Measurements from ENCODE around the gene LUZP4. TPM values are rescaled to one million over a fixed set of nuclear protein-coding genes. Genes with fewer than 3 reads are reported as not detected.
"Not testable (repeated sequence)": the region's sequence is repeated elsewhere in the genome, so short reads cannot be mapped to it uniquely, and the experiment has no call there.

Gene LUZP4
- total RNA-seq, 2 donors from 2014 or later = not detected

DNA sequence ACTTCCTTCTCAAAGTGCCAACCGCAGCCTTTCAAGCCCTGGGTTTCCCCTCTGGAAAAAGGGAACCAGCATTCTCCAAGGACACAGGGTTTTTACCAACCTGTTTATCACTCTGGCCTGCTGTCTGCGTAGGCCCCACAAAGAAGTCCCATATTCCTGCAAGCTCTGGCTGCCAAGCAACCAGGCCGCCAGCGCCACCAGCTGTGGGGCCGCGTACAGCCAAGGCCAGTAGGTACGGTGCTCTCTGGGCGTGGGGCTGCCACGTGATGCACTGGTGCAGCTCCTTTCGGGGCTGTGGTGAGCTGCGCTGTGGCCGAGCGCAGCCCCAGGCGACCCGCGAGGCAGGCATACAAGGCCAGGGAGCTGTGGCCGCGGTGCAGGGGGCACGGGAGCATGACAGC lies 22.1 kb downstream of the LUZP4 start:
- Mint-ChIP-seq H3K4me1 (ENCODE audit: low read depth in 2 of 2) (no peaks in the 10 kb centered on the region), H3K27ac (no peak overlapping the region), H3K4me3 (no peak overlapping the region), H3K27me3 (peaks cover 0 to 16% of the 10 kb centered on the region in 2 donors), H3K9me3 (no peaks in the 10 kb centered on the region), H3K36me3 (no peaks in the 10 kb centered on the region)
- ATAC-seq (peak in 1 of 2 donors; percentile 52), DNase-seq (ENCODE audit: low spot score) (no peak)

DNA sequence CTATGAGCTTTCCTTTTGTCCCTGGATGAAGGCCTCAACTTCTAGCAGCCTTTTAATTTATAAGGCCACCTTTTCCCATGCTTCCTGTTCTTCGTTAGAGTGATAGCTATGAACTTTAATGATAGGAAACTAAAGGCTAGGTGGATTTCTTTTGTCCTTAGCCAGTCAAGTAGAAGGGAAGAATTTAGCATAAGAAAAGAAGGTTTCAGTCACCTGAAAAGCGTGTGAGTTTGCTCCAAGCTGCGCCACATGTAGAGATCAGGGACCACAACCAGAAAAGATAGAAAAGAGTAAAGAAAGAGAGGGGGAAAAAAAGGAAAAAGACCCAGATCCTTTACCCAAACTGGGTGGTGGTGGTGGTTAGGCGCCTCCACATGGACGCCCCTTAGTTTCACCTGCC lies 28.6 kb downstream of the LUZP4 start:
- peaks cover 0 to 14% of the 10 kb centered on the region in 2 donors for H3K27me3 Mint-ChIP-seq
- H3K4me3 Mint-ChIP-seq = no peak overlapping the region
- ATAC-seq = no peak
- no peaks in the 10 kb centered on the region for H3K4me1 Mint-ChIP-seq (ENCODE audit: low read depth in 2 of 2)
- H3K27ac Mint-ChIP-seq = no peak overlapping the region
- no peak for DNase-seq (ENCODE audit: low spot score)
- no peaks in the 10 kb centered on the region for H3K9me3 Mint-ChIP-seq
- H3K36me3 Mint-ChIP-seq = no peaks in the 10 kb centered on the region

DNA sequence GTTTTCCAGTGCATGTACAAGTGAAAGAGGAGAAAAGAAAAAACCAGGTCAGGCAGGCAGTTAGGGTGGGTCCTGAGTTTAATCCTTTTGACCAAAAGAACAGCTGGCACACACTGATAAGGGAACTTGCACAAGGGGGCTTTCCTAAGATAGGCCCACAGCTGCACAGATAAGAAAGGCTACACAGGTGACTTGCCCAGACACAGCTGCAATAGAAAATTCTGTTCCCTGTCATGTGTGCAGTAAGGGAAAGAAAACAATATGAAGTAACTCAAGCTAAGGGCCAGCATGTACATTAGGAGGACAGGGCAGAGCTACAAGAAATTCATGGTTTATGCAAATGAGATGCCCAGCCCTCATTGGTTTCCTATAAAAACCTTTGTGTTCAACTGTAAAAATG lies 32.9 kb downstream of the LUZP4 start:
- H3K4me3 Mint-ChIP-seq = no peak overlapping the region
- no peak for DNase-seq (ENCODE audit: low spot score)
- no peaks in the 10 kb centered on the region for H3K9me3 Mint-ChIP-seq
- no peak overlapping the region for H3K27ac Mint-ChIP-seq
- ATAC-seq = no peak
- H3K36me3 Mint-ChIP-seq = no peaks in the 10 kb centered on the region
- H3K27me3 Mint-ChIP-seq = peaks cover 0 to 11% of the 10 kb centered on the region in 2 donors
- no peaks in the 10 kb centered on the region for H3K4me1 Mint-ChIP-seq (ENCODE audit: low read depth in 2 of 2)

DNA sequence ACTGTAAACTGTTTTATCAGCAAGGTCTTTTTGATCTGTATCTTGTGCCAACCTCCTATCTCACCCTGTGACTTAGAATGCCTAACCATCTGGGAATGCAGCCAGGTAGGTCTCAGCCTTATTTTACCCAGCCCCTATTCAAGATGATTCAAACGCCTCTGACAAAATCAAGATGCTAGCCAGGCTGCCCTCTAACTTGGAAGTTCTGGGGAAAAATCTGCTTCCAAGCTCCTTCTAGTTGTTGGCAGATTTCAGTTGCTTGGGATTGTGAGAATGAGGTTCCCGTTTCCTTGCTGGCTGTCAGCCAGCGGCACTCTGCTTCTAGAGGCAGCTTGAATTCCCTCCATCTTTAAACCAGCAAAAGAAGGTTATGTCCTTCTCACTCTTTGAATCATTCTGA lies 34.7 kb downstream of the LUZP4 start:
- DNase-seq (ENCODE audit: low spot score) (no peak), ATAC-seq (no peak)
- H3K36me3 Mint-ChIP-seq = no peaks in the 10 kb centered on the region
- no peak overlapping the region for H3K27ac Mint-ChIP-seq
- H3K27me3 Mint-ChIP-seq = peaks cover 0 to 12% of the 10 kb centered on the region in 2 donors
- no peaks in the 10 kb centered on the region for H3K9me3 Mint-ChIP-seq
- no peak overlapping the region for H3K4me3 Mint-ChIP-seq
- H3K4me1 Mint-ChIP-seq (ENCODE audit: low read depth in 2 of 2) = no peaks in the 10 kb centered on the region

DNA sequence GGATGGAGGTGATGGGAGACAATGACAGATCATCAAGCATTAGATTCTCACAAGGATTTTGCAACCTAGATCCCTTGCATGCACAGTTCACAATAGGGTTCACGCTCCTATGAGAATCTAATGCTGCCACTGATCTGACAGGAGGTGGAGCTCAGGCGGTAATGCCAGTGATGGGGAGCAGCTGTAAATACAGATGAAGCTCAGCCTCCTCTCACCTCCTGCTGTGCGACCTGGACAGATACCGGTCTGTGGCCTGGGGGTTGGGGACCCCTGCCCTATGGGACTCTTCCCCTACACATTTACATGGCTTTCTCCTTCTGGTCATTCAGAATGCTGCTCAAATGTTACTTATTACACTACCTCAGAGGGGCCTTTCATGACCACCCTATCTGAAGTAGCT lies 39.8 kb downstream of the LUZP4 start:
- H3K9me3 Mint-ChIP-seq; ATAC-seq; DNase-seq (ENCODE audit: low spot score); H3K4me3 Mint-ChIP-seq; H3K36me3 Mint-ChIP-seq; H3K27ac Mint-ChIP-seq; H3K4me1 Mint-ChIP-seq (ENCODE audit: low read depth in 2 of 2): not testable (repeated sequence)
- peaks cover 0 to 17% of the 10 kb centered on the region in 2 donors for H3K27me3 Mint-ChIP-seq

DNA sequence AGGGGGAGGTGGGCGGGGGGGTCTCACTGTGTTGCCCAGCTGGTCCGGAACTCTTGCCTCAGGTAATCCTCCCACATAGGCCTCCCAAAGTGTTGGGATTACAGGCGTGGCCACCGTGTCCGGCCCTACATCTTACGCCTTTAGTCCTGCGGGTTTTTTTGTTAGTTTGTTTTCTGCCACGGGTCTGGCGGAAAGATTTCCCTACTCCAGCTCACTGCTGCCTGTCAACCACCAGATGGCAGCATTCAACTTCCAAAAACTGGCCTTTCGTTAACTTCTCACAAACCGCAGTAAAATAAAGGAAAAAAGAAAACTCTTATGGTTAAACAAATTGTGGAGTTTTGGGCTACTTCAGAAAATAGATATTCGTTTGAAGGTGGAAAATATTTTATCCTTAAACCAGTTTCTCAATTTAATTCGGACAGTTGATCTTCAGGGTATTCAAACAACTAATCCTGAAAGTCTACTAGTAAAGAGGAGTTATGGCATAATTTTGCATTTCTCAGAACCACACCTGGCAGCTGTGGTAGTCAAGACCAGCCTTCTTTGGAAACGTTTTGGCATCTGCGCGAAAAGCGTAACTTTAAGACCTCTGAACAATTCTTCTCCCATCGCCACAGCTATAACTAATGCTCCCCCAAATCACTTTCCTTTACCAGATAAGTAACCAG lies 41.1 kb downstream of the LUZP4 start:
- Mint-ChIP-seq H3K36me3 (no peaks in the 10 kb centered on the region), H3K27ac (no peak overlapping the region), H3K27me3 (peaks cover 0 to 19% of the 10 kb centered on the region in 2 donors), H3K4me3 (no peak overlapping the region), H3K4me1 (ENCODE audit: low read depth in 2 of 2) (peaks cover 3 to 4% of the 10 kb centered on the region in 2 donors), H3K9me3 (no peaks in the 10 kb centered on the region)
- peak in 1 of 2 donors; percentile 53 for ATAC-seq
- DNase-seq (ENCODE audit: low spot score) = no peak

GRCh38 chrX:115332832-115333231 lies 43.3 kb downstream of the LUZP4 start:
- ATAC-seq (no peak), DNase-seq (ENCODE audit: low spot score) (no peak)
- Mint-ChIP-seq H3K27ac (no peak overlapping the region), H3K27me3 (peaks cover 0 to 22% of the 10 kb centered on the region in 2 donors), H3K4me1 (ENCODE audit: low read depth in 2 of 2) (peaks cover 3 to 4% of the 10 kb centered on the region in 2 donors), H3K9me3 (no peaks in the 10 kb centered on the region), H3K4me3 (no peak overlapping the region), H3K36me3 (no peaks in the 10 kb centered on the region)

GRCh38 chrX:115333446-115333845 lies 43.9 kb downstream of the LUZP4 start:
- Mint-ChIP-seq H3K27me3 (peaks cover 0 to 19% of the 10 kb centered on the region in 2 donors), H3K9me3 (no peaks in the 10 kb centered on the region), H3K4me3 (no peak overlapping the region), H3K27ac (no peak overlapping the region), H3K36me3 (no peaks in the 10 kb centered on the region), H3K4me1 (ENCODE audit: low read depth in 2 of 2) (peaks cover 3 to 4% of the 10 kb centered on the region in 2 donors)
- DNase-seq (ENCODE audit: low spot score) = no peak
- ATAC-seq = no peak

DNA sequence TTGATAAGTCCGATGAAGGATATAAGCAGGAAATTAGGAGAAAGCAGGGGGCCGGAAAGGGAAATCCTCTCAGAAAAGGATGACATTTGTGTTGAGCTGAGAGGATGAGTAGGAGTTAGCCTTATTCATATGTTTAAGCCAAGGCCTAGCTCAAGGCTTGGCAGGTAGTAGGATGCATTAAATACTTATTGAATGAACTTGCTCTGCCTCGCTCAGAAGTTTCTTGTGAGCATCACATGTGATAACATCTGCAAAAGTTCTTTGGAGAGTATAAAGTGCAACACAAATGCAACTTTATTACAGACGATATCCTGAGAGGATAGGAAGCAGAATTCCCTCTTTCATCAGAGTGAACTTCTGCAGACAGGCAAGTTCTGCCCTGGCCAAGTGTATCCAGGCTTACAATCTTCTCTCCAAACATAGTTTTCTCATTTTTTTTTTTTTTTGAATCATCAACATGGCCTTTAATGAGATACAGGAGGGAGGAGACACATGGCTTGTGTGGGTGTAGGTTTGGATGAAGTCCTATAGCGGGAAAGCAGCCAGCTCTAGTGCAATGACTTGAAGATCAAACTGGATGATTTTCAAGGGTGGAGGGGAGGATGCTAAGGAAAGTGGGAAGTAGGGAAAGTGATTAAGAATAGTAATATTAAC lies 48.1 kb downstream of the LUZP4 start:
- Mint-ChIP-seq H3K9me3 (no peaks in the 10 kb centered on the region), H3K36me3 (no peaks in the 10 kb centered on the region), H3K27ac (no peak overlapping the region), H3K4me3 (no peak overlapping the region), H3K27me3 (peaks cover 0 to 17% of the 10 kb centered on the region in 2 donors), H3K4me1 (ENCODE audit: low read depth in 2 of 2) (peaks cover 0 to 4% of the 10 kb centered on the region in 2 donors)
- ATAC-seq (no peak), DNase-seq (ENCODE audit: low spot score) (no peak)

DNA sequence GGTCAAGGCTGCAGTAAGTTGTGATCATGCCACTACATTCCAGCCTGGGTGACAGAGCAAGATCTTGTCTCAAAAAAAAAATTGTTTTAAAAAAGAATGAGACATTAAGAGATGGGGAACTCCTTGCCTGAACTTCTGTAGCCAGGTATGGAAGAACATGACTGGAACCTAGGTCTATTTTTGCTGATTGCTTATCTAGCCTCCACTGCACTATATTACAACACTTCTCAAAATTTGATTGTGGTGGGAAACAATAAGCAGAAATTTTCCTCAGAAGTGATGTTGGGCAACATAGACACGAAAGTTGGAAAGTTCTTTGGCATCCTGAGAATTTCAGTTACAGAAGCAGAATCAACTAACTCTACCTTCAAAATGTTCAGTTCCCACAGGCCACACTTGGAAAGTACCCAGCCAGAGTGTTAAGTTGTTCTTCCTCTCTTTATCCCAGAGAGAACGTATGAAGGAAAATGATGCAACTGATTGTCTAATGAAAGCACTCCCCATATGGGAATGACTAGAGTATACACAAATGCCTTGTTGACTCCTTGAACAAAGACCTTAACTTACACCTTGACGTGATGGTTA lies 50.0 kb downstream of the LUZP4 start:
- H3K4me3 Mint-ChIP-seq = no peak overlapping the region
- ATAC-seq = no peak
- H3K9me3 Mint-ChIP-seq = no peaks in the 10 kb centered on the region

GRCh38 chrX:115341421-115341820 lies 51.9 kb downstream of the LUZP4 start:
- Mint-ChIP-seq H3K27me3 (peaks cover 0 to 9% of the 10 kb centered on the region in 2 donors), H3K9me3 (no peaks in the 10 kb centered on the region), H3K4me3 (no peak overlapping the region), H3K4me1 (ENCODE audit: low read depth in 2 of 2) (peaks cover 0 to 3% of the 10 kb centered on the region in 2 donors), H3K36me3 (no peaks in the 10 kb centered on the region), H3K27ac (no peak overlapping the region)
- no peak for DNase-seq (ENCODE audit: low spot score)
- no peak for ATAC-seq

More for the DNA sequence above, 50.0 kb downstream of the LUZP4 start:
- Mint-ChIP-seq H3K36me3 (no peaks in the 10 kb centered on the region), H3K27me3 (peaks cover 0 to 14% of the 10 kb centered on the region in 2 donors), H3K27ac (no peak overlapping the region), H3K4me1 (ENCODE audit: low read depth in 2 of 2) (no peaks in the 10 kb centered on the region)
- no peak for DNase-seq (ENCODE audit: low spot score)

DNA sequence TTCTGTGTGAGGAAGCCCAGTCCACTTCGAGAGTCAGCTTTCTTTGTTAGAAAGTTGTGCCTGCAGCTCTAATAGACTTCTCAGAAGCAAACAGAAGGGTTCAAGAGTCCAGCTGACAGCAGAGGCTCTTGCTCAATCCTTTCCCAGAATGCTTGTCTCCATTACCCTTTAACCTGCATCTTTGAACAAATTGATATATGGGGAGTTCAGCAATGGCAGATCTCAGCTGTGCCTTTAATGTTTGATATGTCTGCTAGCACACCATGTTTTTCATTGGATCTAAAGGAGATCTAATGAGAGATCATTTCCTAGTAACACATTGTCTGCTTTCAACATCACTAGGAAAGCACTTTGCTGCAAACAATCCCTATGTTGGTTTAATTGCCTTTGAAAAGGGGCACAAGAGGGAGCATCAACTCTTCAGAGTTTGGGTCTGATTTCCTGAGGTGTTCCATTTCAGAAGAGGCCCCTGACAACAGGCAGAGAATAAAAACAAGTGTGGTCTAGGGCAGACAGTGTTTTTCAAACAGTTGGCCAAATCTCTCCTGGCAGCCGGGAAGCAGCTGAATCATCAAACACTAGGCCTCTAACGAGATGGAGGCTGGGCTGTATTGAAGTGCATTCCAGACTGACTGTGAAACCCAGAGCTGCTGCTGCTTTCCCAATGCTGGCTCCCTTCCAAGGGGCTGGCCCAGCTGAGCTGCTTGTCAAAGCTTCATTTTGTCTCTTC lies 55.5 kb downstream of the LUZP4 start:
- DNase-seq (ENCODE audit: low spot score) = no peak
- peaks cover 0 to 3% of the 10 kb centered on the region in 2 donors for H3K4me1 Mint-ChIP-seq (ENCODE audit: low read depth in 2 of 2)
- H3K4me3 Mint-ChIP-seq = no peak overlapping the region
- no peaks in the 10 kb centered on the region for H3K9me3 Mint-ChIP-seq
- H3K27ac Mint-ChIP-seq = no peak overlapping the region
- H3K36me3 Mint-ChIP-seq = no peaks in the 10 kb centered on the region
- ATAC-seq = no peak
- peaks cover 0 to 7% of the 10 kb centered on the region in 2 donors for H3K27me3 Mint-ChIP-seq

- peaks cover 0 to 3% of the 10 kb centered on the region in 2 donors for H3K4me1 Mint-ChIP-seq (ENCODE audit: low read depth in 2 of 2)
- DNase-seq (ENCODE audit: low spot score) = no peak
- H3K27me3 Mint-ChIP-seq = peaks cover 0 to 10% of the 10 kb centered on the region in 2 donors
- no peaks in the 10 kb centered on the region for H3K9me3 Mint-ChIP-seq
- no peak overlapping the region for H3K4me3 Mint-ChIP-seq
- H3K27ac Mint-ChIP-seq = no peak overlapping the region
- no peaks in the 10 kb centered on the region for H3K36me3 Mint-ChIP-seq
- ATAC-seq = no peak
Observed at GRCh38 chrX:115345615-115346014, 56.1 kb downstream of the LUZP4 start.

GRCh38 chrX:115346738-115347137 lies 57.2 kb downstream of the LUZP4 start:
- not testable (repeated sequence) for H3K4me1 Mint-ChIP-seq (ENCODE audit: low read depth in 2 of 2); DNase-seq (ENCODE audit: low spot score); H3K27ac Mint-ChIP-seq; H3K9me3 Mint-ChIP-seq; H3K36me3 Mint-ChIP-seq; H3K4me3 Mint-ChIP-seq; ATAC-seq; H3K27me3 Mint-ChIP-seq

Measured in natural killer cell treated with Interleukin-12 subunit alpha and Interleukin-12 subunit beta and Interleukin-15 and Interleukin-18, amount 100 ng/mL, for 72 hours (primary cell).